Measurements from ENCODE around the gene PIGT.

- TF ChIP-seq, protein P1, sequence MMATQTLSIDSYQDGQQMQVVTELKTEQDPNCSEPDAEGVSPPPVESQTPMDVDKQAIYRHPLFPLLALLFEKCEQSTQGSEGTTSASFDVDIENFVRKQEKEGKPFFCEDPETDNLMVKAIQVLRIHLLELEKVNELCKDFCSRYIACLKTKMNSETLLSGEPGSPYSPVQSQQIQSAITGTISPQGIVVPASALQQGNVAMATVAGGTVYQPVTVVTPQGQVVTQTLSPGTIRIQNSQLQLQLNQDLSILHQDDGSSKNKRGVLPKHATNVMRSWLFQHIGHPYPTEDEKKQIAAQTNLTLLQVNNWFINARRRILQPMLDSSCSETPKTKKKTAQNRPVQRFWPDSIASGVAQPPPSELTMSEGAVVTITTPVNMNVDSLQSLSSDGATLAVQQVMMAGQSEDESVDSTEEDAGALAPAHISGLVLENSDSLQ (IDR thresholded peaks at IDR 0.05): no peak
- TF ChIP-seq SP1 (IDR thresholded peaks at IDR 0.05) (no peak), FOXM1 (IDR thresholded peaks at IDR 0.05; ENCODE audit: borderline replicate concordance) (no peak), SUZ12 (IDR thresholded peaks at IDR 0.05) (no peak), ZNF384 (IDR thresholded peaks at IDR 0.05) (no peak), HDGF (IDR thresholded peaks at IDR 0.05; ENCODE audit: borderline replicate concordance) (no peak), NFRKB (IDR thresholded peaks at IDR 0.05) (no peak), BHLHE40 (IDR thresholded peaks at IDR 0.05; ENCODE audit: borderline replicate concordance) (no peak), L3MBTL2 (conservative IDR thresholded peaks at IDR 0.05) (no peak), FOXK2 (IDR thresholded peaks at IDR 0.05) (no peak), CTBP1 (IDR thresholded peaks at IDR 0.05; ENCODE audit: borderline replicate concordance) (no peak), TARDBP (IDR thresholded peaks at IDR 0.05) (no peak), FOXA1 (IDR thresholded peaks at IDR 0.05) (no peak), ELF4 (IDR thresholded peaks at IDR 0.05) (no peak)
Measured at GRCh38 chr20:45416917-45417316, 976 bp downstream of the PIGT start.
